Endothelial cell of umbilical vein (primary cell): ENCODE measurements around the gene CACNA1C. TPM values are rescaled to one million over a fixed set of nuclear protein-coding genes. Genes with fewer than 3 reads are reported as not detected.

Experiments
- BruUV-seq: library from RNA; stranded (reverse); fragments of 400-500 nt; replicated peaks from 2 replicates; lab custom pipeline; 2021; lab: Mats Ljungman, UMichigan
- CTCF ChIA-PET: fragments of 300-600, 350-600 bp; sonication (Branson Sonifier 250); formaldehyde crosslinking; loops from one replicate; lab custom pipeline; 2021; ENCODE audit warnings: antibody characterized with exemption, inconsistent platforms; lab: Charles Lee
- POLR2A ChIA-PET: fragments of 300-600, 350-600 bp; sonication (Branson Sonifier 250); formaldehyde crosslinking; loops from one replicate; lab custom pipeline; 2021; ENCODE audit warnings: antibody characterized with exemption, inconsistent platforms; lab: Charles Lee
- DNase-seq: peaks from one replicate; pipeline ENCODE4 v3.0.0-alpha.2; 2011; ENCODE audit warnings: low read depth, low spot score
- FAIRE-seq: peaks from 2 replicates; lab custom pipeline; 2011; peaks lifted over from hg19 to GRCh38; lab: Jason Lieb, UNC
- H2AFZ ChIP-seq: 2 replicates; pipeline ENCODE4 v1.6.0; 2012; ENCODE audit warnings: low read depth, low read length, control low read depth, inconsistent platforms
- H3K27ac ChIP-seq: 2 replicates; pipeline ENCODE4 v1.5.1; 2011; ENCODE audit warnings: low read depth, mild to moderate bottlenecking, control low read depth, low read length, moderate library complexity; ENCODE audit not compliant: insufficient read depth
- H3K27me3 ChIP-seq, 2 experiments: 2 replicates each; pipeline versions ENCODE4 v1.6.0 to v1.6.1; 2011; ENCODE audit warnings: low read length in 2 of 2, mixed read lengths in 1 of 2; ENCODE audit not compliant: control insufficient read depth in 2 of 2, insufficient read depth in 2 of 2
- H3K36me3 ChIP-seq, 2 experiments: 2 replicates in 1 of 2; 3 replicates in 1 of 2; pipeline ENCODE4 v1.5.1; 2011; ENCODE audit warnings: low read length in 2 of 2, mild to moderate bottlenecking in 1 of 2, moderate library complexity in 1 of 2; ENCODE audit not compliant: control insufficient read depth in 2 of 2, insufficient read depth in 2 of 2; ENCODE audit errors: extremely low read depth in 1 of 2
- H3K4me1 ChIP-seq: 3 replicates; pipeline ENCODE4 v1.5.1; 2011; ENCODE audit warnings: mild to moderate bottlenecking, low read length; ENCODE audit not compliant: control insufficient read depth, insufficient read depth; ENCODE audit errors: extremely low read depth
- H3K4me2 ChIP-seq: 2 replicates; pipeline ENCODE4 v1.6.1; 2011; ENCODE audit warnings: low read length, control low read depth, mixed read lengths; ENCODE audit not compliant: insufficient read depth
- H3K4me3 ChIP-seq, 3 experiments: fragments of 200-600 bp in 1 of 3; sonication (generic), shearing (Covaris generic) in 1 of 3; replicated peaks in 1 of 3; 2 replicates each; pipeline ENCODE4 v1.5.1; 2011 to 2016; ENCODE audit warnings: control low read depth in 3 of 3, low read length in 3 of 3, mild to moderate bottlenecking in 2 of 3, inconsistent platforms in 1 of 3, low read depth in 1 of 3, moderate library complexity in 1 of 3; ENCODE audit not compliant: insufficient read depth in 1 of 3
- H3K79me2 ChIP-seq: 2 replicates; pipeline ENCODE4 v1.6.0; 2012; ENCODE audit warnings: low read length, inconsistent platforms; ENCODE audit not compliant: control insufficient read depth, insufficient read depth
- H3K9ac ChIP-seq: replicated peaks from 2 replicates; pipeline ENCODE3; 2011; ENCODE audit warnings: low read length, control low read depth; ENCODE audit not compliant: insufficient read depth; ENCODE audit errors: extremely low read depth
- H3K9me1 ChIP-seq: replicated peaks from 3 replicates; pipeline ENCODE4 v1.6.0; 2011; ENCODE audit warnings: mild to moderate bottlenecking, low read length; ENCODE audit not compliant: control insufficient read depth, insufficient read depth; ENCODE audit errors: extremely low read depth
- H3K9me3 ChIP-seq: replicated peaks from 2 replicates; pipeline ENCODE4 v1.5.1; 2012; ENCODE audit warnings: low read length, inconsistent platforms; ENCODE audit not compliant: control insufficient read depth, insufficient read depth
- H4K20me1 ChIP-seq: replicated peaks from 2 replicates; pipeline ENCODE3; 2011; ENCODE audit warnings: mild to moderate bottlenecking, low read length; ENCODE audit not compliant: control insufficient read depth, insufficient read depth; ENCODE audit errors: extremely low read depth
- JUN ChIP-seq: IDR thresholded peaks from 2 replicates; pipeline ENCODE4 v1.6.1; 2011; ENCODE audit warnings: borderline replicate concordance, low read depth; ENCODE audit not compliant: insufficient read length, insufficient read depth
- MYC ChIP-seq: IDR thresholded peaks from one replicate; pipeline ENCODE4 v1.6.1; 2011; ENCODE audit warnings: mild to moderate bottlenecking, low read depth, low read length
- POLR2A ChIP-seq: IDR thresholded peaks from 2 replicates; pipeline ENCODE4 v1.6.1; 2012; ENCODE audit warnings: low read depth, mild to moderate bottlenecking, control low read depth, low read length
- dilution Hi-C: fragments of 300-500 bp; cut with MboI; formaldehyde crosslinking; loops from one replicate; pipeline ENCODE4 v1.15.0; 2019; ENCODE audit warnings: low sequenced_read_pairs; ENCODE audit not compliant: extremely low pct_ligation_motif_present
- intact Hi-C: fragments of 100-400 bp; cut with micrococcal nuclease; formaldehyde crosslinking; loops from one replicate; pipeline ENCODE4 v1.10.0; 2022
- polyA plus RNA-seq, 4 experiments: library from polyadenylated mRNA; depleted of rRNA in 3 of 4; stranded (reverse) in 3 of 4; unstranded in 1 of 4; fragments of >200 nt; gene quantifications; 2 replicates each; pipeline versions ENCODE4 v1.2.1 to v1.2.3, GENCODE V29; 2011 to 2012; ENCODE audit warnings: missing spikeins in 1 of 4
- total RNA-seq: library from RNA; stranded (reverse); gene quantifications from 2 replicates; pipeline ENCODE4 v1.2.3, GENCODE V29; 2021
- TF ChIP-seq, protein P1 (sequence below), 2 donors: IDR thresholded peaks; 1 replicate in 1 of 2; 2 replicates in 1 of 2; pipeline ENCODE4 v1.5.1; 2011; ENCODE audit warnings: low read length in 2 of 2, mild to moderate bottlenecking in 2 of 2, moderate library complexity in 2 of 2, control low read depth in 1 of 2, inconsistent platforms in 1 of 2, low read depth in 1 of 2; ENCODE audit not compliant: insufficient read depth in 1 of 2; ENCODE audit errors: extremely low read depth in 1 of 2

Gene CACNA1C
- total and polyA plus RNA-seq, 2 donors (not counting 3 experiments of a cell fraction or from before 2014, with no cell fraction given): not detected

DNA sequence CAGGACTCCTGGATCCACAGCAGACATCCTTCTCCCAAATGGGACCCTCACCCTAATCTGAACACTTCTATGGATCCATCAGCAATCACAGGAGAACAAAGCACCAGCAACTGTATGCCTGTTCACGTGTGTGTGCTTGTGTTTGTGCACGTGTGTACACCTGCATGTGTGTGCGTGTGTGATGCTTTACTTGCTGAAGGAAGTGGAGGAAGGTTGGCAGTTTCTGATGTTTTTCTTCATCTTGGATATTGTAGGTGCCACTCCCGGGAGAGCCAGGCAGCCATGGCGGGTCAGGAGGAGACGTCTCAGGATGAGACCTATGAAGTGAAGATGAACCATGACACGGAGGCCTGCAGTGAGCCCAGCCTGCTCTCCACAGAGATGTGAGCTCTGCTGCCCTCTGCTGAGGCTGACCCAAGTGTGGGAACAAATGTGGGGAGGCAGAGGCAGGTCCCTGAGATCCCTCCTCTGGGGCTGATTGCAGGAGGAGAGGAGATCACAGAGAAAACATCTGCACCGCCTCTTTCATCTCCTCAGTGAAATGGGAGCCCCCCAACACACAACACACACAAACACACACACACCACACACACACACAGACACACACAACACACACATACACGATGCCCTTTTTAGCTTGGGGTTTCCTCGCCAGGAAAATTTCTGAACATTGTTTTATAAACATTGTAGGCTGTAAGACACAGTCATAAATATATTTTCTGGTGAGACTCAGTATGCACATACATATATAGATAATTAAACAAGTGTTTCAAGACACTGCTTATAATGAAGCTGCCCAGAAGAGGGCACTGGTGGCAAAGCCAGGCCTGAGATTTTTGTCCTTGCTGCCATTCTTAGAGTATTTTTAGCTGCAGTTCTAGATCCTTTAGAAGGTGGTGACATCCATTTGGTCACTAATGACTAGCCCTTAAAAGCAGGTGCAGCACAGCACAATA, 629.8 kb downstream of the CACNA1C start:
- Histone ChIP-seq H3K27ac (no peak overlapping the region), H3K27me3 (no peaks in the 10 kb centered on the region), H2AFZ (no peak overlapping the region), H3K4me3 (no peak overlapping the region), H3K79me2 (no peaks in the 10 kb centered on the region), H3K4me1 (no peaks in the 10 kb centered on the region), H3K36me3 (no peaks in the 10 kb centered on the region), H3K9me3 (no peaks in the 10 kb centered on the region), H3K9me1 (no peaks in the 10 kb centered on the region), H3K4me2 (no peak overlapping the region), H3K9ac (no peak overlapping the region), H4K20me1 (no peaks in the 10 kb centered on the region)
- dilution Hi-C loops (no loop called here), intact Hi-C loops (loop anchor here (1.0 to 2.0 kb wide), 2 partner anchors 42 to 102 kb away; no protein-coding TSS in a partner anchor)
- no TSS peak for BruUV-seq
- FAIRE-seq (no peak), DNase-seq (peak; percentile 30)
- TF ChIP-seq, protein P1, sequence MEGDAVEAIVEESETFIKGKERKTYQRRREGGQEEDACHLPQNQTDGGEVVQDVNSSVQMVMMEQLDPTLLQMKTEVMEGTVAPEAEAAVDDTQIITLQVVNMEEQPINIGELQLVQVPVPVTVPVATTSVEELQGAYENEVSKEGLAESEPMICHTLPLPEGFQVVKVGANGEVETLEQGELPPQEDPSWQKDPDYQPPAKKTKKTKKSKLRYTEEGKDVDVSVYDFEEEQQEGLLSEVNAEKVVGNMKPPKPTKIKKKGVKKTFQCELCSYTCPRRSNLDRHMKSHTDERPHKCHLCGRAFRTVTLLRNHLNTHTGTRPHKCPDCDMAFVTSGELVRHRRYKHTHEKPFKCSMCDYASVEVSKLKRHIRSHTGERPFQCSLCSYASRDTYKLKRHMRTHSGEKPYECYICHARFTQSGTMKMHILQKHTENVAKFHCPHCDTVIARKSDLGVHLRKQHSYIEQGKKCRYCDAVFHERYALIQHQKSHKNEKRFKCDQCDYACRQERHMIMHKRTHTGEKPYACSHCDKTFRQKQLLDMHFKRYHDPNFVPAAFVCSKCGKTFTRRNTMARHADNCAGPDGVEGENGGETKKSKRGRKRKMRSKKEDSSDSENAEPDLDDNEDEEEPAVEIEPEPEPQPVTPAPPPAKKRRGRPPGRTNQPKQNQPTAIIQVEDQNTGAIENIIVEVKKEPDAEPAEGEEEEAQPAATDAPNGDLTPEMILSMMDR (IDR thresholded peaks at IDR 0.05; ENCODE audit: extremely low read depth in 1 of 2, insufficient read depth in 1 of 2, low read depth in 1 of 2, low read length in 2 of 2): peak in 1 of 2 donors; percentile 20
- TF ChIP-seq POLR2A (no peak), JUN (no peak), MYC (no peak)
- ChIA-PET POLR2A (interaction anchor here (0.6 kb wide), 1 partner anchor 32 kb away, joined by 3 read pairs; no protein-coding TSS in a partner anchor), CTCF (interaction anchor here (0.8 to 2.6 kb wide), 20 partner anchors 9 to 1024 kb away, joined by 3 to 36 read pairs (median 4); partner anchors contain the start of gene ITFG2)
